SK-N-SH treated with all-trans-retinoic acid at 6 μM for 48 hours (cell line): Measurements from ENCODE around the gene OLAH.

Experiments used
- CSDC2 ChIP-seq: fragments of 250-450 bp; sonication (Bioruptor Pico); IDR thresholded peaks from 2 replicates; pipeline ENCODE4 v1.5.0; 2020; ENCODE audit warnings: mild to moderate bottlenecking, moderate library complexity
- TF ChIP-seq, protein P1 (sequence below): fragments of 250-450 bp; sonication (Bioruptor Pico); IDR thresholded peaks from 2 replicates; pipeline ENCODE4 v1.8.0; 2020; ENCODE audit warnings: mild to moderate bottlenecking, moderate library complexity, borderline replicate concordance

DNA sequence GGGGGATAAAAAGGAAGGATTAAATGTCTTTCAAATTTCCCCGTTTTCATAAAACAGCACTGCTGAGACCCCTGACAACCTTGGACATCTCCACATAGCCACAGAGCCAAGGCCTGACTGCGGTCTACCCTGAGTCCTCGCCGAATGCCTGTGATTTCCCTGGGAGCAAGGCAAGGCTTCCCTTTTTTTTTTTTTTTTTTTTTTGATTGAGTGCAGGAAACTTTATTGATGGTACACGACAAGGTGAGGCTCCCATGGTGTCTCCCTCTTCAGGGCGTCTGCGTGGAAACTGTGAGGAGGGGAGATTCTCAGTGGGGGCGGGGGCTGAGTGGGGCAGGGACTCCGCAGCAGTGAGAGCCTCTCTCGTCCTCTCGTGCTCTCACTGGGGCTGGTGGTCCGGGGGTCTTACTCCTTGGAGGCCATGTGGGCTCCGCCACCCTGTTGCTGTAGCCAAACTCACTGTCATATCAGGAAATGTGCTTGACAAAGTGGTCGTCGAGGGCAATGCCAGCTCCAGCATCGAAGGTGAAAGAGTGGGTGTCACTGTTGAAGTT is 49.2 kb downstream of the OLAH start:
- TF ChIP-seq, protein P1, sequence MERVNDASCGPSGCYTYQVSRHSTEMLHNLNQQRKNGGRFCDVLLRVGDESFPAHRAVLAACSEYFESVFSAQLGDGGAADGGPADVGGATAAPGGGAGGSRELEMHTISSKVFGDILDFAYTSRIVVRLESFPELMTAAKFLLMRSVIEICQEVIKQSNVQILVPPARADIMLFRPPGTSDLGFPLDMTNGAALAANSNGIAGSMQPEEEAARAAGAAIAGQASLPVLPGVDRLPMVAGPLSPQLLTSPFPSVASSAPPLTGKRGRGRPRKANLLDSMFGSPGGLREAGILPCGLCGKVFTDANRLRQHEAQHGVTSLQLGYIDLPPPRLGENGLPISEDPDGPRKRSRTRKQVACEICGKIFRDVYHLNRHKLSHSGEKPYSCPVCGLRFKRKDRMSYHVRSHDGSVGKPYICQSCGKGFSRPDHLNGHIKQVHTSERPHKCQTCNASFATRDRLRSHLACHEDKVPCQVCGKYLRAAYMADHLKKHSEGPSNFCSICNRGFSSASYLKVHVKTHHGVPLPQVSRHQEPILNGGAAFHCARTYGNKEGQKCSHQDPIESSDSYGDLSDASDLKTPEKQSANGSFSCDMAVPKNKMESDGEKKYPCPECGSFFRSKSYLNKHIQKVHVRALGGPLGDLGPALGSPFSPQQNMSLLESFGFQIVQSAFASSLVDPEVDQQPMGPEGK (CRISPR knock-in tag) = no peak
- TF ChIP-seq CSDC2 (CRISPR knock-in tag) = no peak
